OCI-LY7 (cell line): ENCODE measurements around the gene DLG5.

Source experiments
- EZH2phosphoT487 ChIP-seq: fragments of 200-600 bp; sonication (generic); IDR thresholded peaks from 2 replicates; pipeline ENCODE4 v1.6.1; 2018; ENCODE audit warnings: low read depth, borderline replicate concordance, mild to moderate bottlenecking, mixed run types, antibody characterized with exemption, low read length, moderate library complexity, mixed read lengths
- TF ChIP-seq, protein P1 (sequence below): fragments of 200-600 bp; sonication (generic); conservative IDR thresholded peaks from 2 replicates; pipeline ENCODE4 v1.5.1; 2014; ENCODE audit warnings: mild to moderate bottlenecking, antibody characterized with exemption, low read length, moderate library complexity, mixed read lengths

DNA sequence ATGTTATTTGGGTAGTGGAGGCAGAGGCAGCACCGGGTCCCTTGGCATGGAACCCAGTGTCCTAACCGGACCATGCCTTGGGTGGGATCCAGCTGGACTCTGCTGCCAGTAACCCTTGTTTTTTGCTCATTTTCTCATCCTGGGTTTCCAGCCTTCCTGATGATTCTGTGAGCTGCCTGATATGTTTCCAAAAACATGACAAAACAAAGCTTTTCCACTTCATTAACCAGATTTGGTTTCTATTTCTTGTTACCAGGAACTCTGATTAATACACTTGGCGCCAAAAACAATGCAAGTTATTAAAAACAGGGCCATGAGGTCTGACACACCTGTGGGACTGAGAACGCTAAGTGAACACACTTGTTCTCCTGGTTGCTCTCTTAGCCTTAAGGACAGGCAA, 32.8 kb upstream of the DLG5 start:
- TF ChIP-seq, protein P1, sequence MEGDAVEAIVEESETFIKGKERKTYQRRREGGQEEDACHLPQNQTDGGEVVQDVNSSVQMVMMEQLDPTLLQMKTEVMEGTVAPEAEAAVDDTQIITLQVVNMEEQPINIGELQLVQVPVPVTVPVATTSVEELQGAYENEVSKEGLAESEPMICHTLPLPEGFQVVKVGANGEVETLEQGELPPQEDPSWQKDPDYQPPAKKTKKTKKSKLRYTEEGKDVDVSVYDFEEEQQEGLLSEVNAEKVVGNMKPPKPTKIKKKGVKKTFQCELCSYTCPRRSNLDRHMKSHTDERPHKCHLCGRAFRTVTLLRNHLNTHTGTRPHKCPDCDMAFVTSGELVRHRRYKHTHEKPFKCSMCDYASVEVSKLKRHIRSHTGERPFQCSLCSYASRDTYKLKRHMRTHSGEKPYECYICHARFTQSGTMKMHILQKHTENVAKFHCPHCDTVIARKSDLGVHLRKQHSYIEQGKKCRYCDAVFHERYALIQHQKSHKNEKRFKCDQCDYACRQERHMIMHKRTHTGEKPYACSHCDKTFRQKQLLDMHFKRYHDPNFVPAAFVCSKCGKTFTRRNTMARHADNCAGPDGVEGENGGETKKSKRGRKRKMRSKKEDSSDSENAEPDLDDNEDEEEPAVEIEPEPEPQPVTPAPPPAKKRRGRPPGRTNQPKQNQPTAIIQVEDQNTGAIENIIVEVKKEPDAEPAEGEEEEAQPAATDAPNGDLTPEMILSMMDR, result no peak
- no peak for TF ChIP-seq EZH2phosphoT487
